IMR-90 (cell line): ENCODE data around the gene PRPF40A. TPM values are rescaled to one million over a fixed set of nuclear protein-coding genes. Genes with fewer than 3 reads are reported as not detected.

Source experiments
- ATAC-seq: fragments of 200-7000 bp; cut with Tn5 transposase; 2 replicates; pipeline ENCODE4 v1.9.1; 2020; ENCODE audit warnings: low read depth, mild to moderate bottlenecking, moderate library complexity
- BruUV-seq: library from RNA; stranded (reverse); fragments of 400-500 nt; replicated peaks from 2 replicates; lab custom pipeline; 2021; lab: Mats Ljungman, UMichigan
- CTCF ChIA-PET: fragments of 300-600 bp; formaldehyde crosslinking; extraction: SDS; loops from one replicate; lab custom pipeline; 2021; ENCODE audit warnings: antibody characterized with exemption; lab: Yijun Ruan, JAX
- POLR2A ChIA-PET: fragments of 300-600 bp; sonication (Branson Sonifier 250); formaldehyde crosslinking; loops from one replicate; lab custom pipeline; 2022; ENCODE audit warnings: antibody characterized with exemption; ENCODE audit not compliant: unreplicated experiment; lab: Charles Lee
- DNase-seq: peaks from one replicate; pipeline ENCODE4 v3.0.0; 2013
- H2AFZ ChIP-seq: replicated peaks from 2 replicates; pipeline ENCODE3; 2013; ENCODE audit warnings: low read length, mild to moderate bottlenecking; ENCODE audit not compliant: poor library complexity
- H2AK5ac ChIP-seq: 2 replicates; pipeline ENCODE4 v1.6.1; 2013; ENCODE audit warnings: low read depth, low read length, inconsistent platforms
- H2AK9ac ChIP-seq: replicated peaks from 2 replicates; pipeline ENCODE3; 2013; ENCODE audit warnings: mild to moderate bottlenecking, low read depth, low read length, moderate library complexity; ENCODE audit not compliant: poor library complexity
- H2BK120ac ChIP-seq: 2 replicates; pipeline ENCODE4 v1.6.1; 2013; ENCODE audit warnings: low read depth, low read length, inconsistent platforms
- H2BK15ac ChIP-seq: 3 replicates; pipeline ENCODE4 v1.6.1; 2013; ENCODE audit warnings: low read depth, low read length, inconsistent platforms
- H2BK20ac ChIP-seq: 2 replicates; pipeline ENCODE4 v1.6.1; 2013; ENCODE audit warnings: low read depth, mild to moderate bottlenecking, inconsistent platforms, low read length, moderate library complexity
- H2BK5ac ChIP-seq: 2 replicates; pipeline ENCODE4 v1.6.1; 2013; ENCODE audit warnings: mild to moderate bottlenecking, low read depth, low read length, inconsistent platforms; ENCODE audit not compliant: poor library complexity, severe bottlenecking
- H3K14ac ChIP-seq: replicated peaks from 2 replicates; pipeline ENCODE4 v1.6.1; 2013; ENCODE audit warnings: low read depth, low read length, inconsistent platforms
- H3K18ac ChIP-seq: 2 replicates; pipeline ENCODE4 v1.6.1; 2013; ENCODE audit warnings: low read depth, low read length, control low read depth
- H3K23ac ChIP-seq: 2 replicates; pipeline ENCODE4 v1.6.1; 2013; ENCODE audit warnings: low read depth, low read length, inconsistent platforms
- H3K27ac ChIP-seq: 2 replicates; pipeline ENCODE4 v1.5.1; 2013; ENCODE audit warnings: mild to moderate bottlenecking, control low read depth, low read length; ENCODE audit not compliant: insufficient read depth
- H3K27me3 ChIP-seq: 2 replicates; pipeline ENCODE4 v1.6.1; 2013; ENCODE audit warnings: low read length; ENCODE audit not compliant: control insufficient read depth, insufficient read depth
- H3K36me3 ChIP-seq: 2 replicates; pipeline ENCODE4 v1.6.1; 2013; ENCODE audit warnings: low read length, mixed read lengths; ENCODE audit not compliant: control insufficient read depth, insufficient read depth
- H3K4ac ChIP-seq: 2 replicates; pipeline ENCODE4 v1.6.1; 2013; ENCODE audit warnings: low read depth, low read length, inconsistent platforms
- H3K4me1 ChIP-seq: 2 replicates; pipeline ENCODE4 v1.6.1; 2013; ENCODE audit warnings: low read length, mixed read lengths; ENCODE audit not compliant: control insufficient read depth, insufficient read depth
- H3K4me2 ChIP-seq: 2 replicates; pipeline ENCODE4 v1.6.1; 2013; ENCODE audit warnings: low read depth, mild to moderate bottlenecking, control low read depth, low read length, moderate library complexity
- H3K4me3 ChIP-seq: 2 replicates; pipeline ENCODE4 v1.5.1; 2013; ENCODE audit warnings: low read depth, mild to moderate bottlenecking, control low read depth, low read length, moderate library complexity; ENCODE audit not compliant: insufficient read depth
- H3K56ac ChIP-seq: 2 replicates; pipeline ENCODE4 v1.6.1; 2013; ENCODE audit warnings: low read length, inconsistent platforms; ENCODE audit not compliant: insufficient read depth; ENCODE audit errors: extremely low read depth
- H3K79me1 ChIP-seq, 2 experiments: 2 replicates each; pipeline ENCODE4 v1.6.1; 2013; ENCODE audit warnings: low read length in 2 of 2, inconsistent platforms in 1 of 2, low read depth in 1 of 2
- H3K9ac ChIP-seq: 2 replicates; pipeline ENCODE4 v1.6.1; 2013; ENCODE audit warnings: low read depth, low read length, control low read depth
- H3K9me1 ChIP-seq: 2 replicates; pipeline ENCODE4 v1.6.1; 2013; ENCODE audit warnings: low read length, inconsistent platforms; ENCODE audit not compliant: insufficient read depth
- H3K9me3 ChIP-seq: 2 replicates; pipeline ENCODE4 v1.6.1; 2013; ENCODE audit warnings: low read length; ENCODE audit not compliant: control insufficient read depth, insufficient read depth
- H4K20me1 ChIP-seq: 2 replicates; pipeline ENCODE4 v1.6.1; 2013; ENCODE audit warnings: low read length, inconsistent platforms; ENCODE audit not compliant: insufficient read depth
- H4K5ac ChIP-seq: 2 replicates; pipeline ENCODE4 v1.6.1; 2013; ENCODE audit warnings: mild to moderate bottlenecking, low read depth, low read length, control low read depth
- H4K8ac ChIP-seq, 2 experiments: 2 replicates each; pipeline ENCODE4 v1.6.1; 2013; ENCODE audit warnings: low read depth in 2 of 2, low read length in 2 of 2, control low read depth in 1 of 2, inconsistent platforms in 1 of 2
- H4K91ac ChIP-seq: 2 replicates; pipeline ENCODE4 v1.6.1; 2013; ENCODE audit warnings: low read depth, low read length, inconsistent platforms; ENCODE audit not compliant: insufficient read depth
- FOS ChIP-seq: fragments of 150-350 bp; IDR thresholded peaks from 2 replicates; pipeline ENCODE4 v1.6.1; 2016; ENCODE audit warnings: low read depth, low read length
- WGBS, 2 experiments: methylation state at CpG; one replicate each; pipeline versions ENCODE4 v1.1.5 to v1.1.7; 2013; ENCODE audit warnings: missing lambda C conversion rate in 2 of 2; ENCODE audit not compliant: insufficient read length in 1 of 2; ENCODE audit errors: extremely low coverage in 2 of 2; 5-methylcytosine and 5-hydroxymethylcytosine counted together
- dilution Hi-C: fragments of 300-500 bp; cut with HindIII; formaldehyde crosslinking; loops from one replicate; pipeline ENCODE4 v1.14.3; 2018; ENCODE audit warnings: low sequenced_read_pairs; ENCODE audit not compliant: unreplicated experiment
- in situ Hi-C: fragments of 300-500 bp; cut with MboI; formaldehyde crosslinking; loops from 3 replicates; pipeline ENCODE4 v1.14.3; 2019; ENCODE audit warnings: low sequenced_read_pairs, inconsistent platforms, mixed read lengths
- intact Hi-C: fragments of 100-400 bp; cut with micrococcal nuclease; formaldehyde crosslinking; loops from 2 replicates; pipeline ENCODE4 v1.10.0; 2022
- polyA plus RNA-seq, 3 experiments: library from polyadenylated mRNA; depleted of rRNA; stranded (reverse); fragments of >200 nt; gene quantifications; 2 replicates each; pipeline ENCODE4 v1.2.3, GENCODE V29; 2012; ENCODE audit warnings: low replicate concordance in 1 of 3
- total RNA-seq: library from RNA; depleted of rRNA; stranded (reverse); fragments of >200 nt; gene quantifications from 2 replicates; pipeline ENCODE4 v1.2.3, GENCODE V29; 2012

Gene PRPF40A
- total and polyA plus RNA-seq, 2 of the 4 experiments (the other 2 are of a cell fraction) = 49.1 to 150 TPM

GRCh38 chr2:152613235-152613634 is 104.0 kb downstream of the PRPF40A start:
- Histone ChIP-seq H3K4ac (no peak overlapping the region), H3K9me1 (peaks cover 3% of the 10 kb centered on the region; the same call in 1 of the 2 replicates), H4K5ac (no peak overlapping the region), H3K56ac (no peak overlapping the region), H4K8ac (no peak overlapping the region), H2BK5ac (no peak overlapping the region), H3K4me1 (peaks cover 5% of the 10 kb centered on the region), H3K79me1 (no peaks in the 10 kb centered on the region), H3K4me3 (no peak overlapping the region), H2BK120ac (no peak overlapping the region), H3K9me3 (no peaks in the 10 kb centered on the region), H3K9ac (no peak overlapping the region), H3K23ac (no peak overlapping the region), H3K14ac (no peak overlapping the region), H2BK20ac (no peak overlapping the region), H2AK5ac (no peak overlapping the region), H2BK15ac (no peak overlapping the region), H4K91ac (no peak overlapping the region), H3K18ac (no peak overlapping the region), H2AK9ac (no peak overlapping the region), H3K36me3 (peaks cover 6% of the 10 kb centered on the region), H3K4me2 (no peak overlapping the region), H4K20me1 (no peaks in the 10 kb centered on the region), H3K27me3 (no peaks in the 10 kb centered on the region), H2AFZ (no peak overlapping the region), H3K27ac (no peak overlapping the region)
- no TSS peak for BruUV-seq
- dilution Hi-C loops = no loop called here
- TF ChIP-seq FOS = no peak
- peak; percentile 41 for DNase-seq
- POLR2A ChIA-PET = no interaction called here
- in situ Hi-C loops = no loop called here
- CTCF ChIA-PET = interaction anchor here (0.7 kb wide), 1 partner anchor 193 kb away, joined by 3 read pairs; no protein-coding TSS in a partner anchor
- WGBS, 2 experiments = no CpG with 5 or more reads among the region's 2 CpGs
- no peak for ATAC-seq
- intact Hi-C loops = loop anchor here (5.0 kb wide), 1 partner anchor 276 kb away; the partner anchor contains the start of gene FMNL2
